ENCODE measurements around the gene UBE3C.

- TF ChIP-seq RAD21 (IDR thresholded peaks at IDR 0.05; ENCODE audit: low read depth) (no peak), EP300 (IDR thresholded peaks at IDR 0.05; ENCODE audit: borderline replicate concordance) (no peak), USF1 (IDR thresholded peaks at IDR 0.05) (no peak), REST (IDR thresholded peaks at IDR 0.05; ENCODE audit: low read depth) (no peak), CEBPB (IDR thresholded peaks at IDR 0.05) (no peak)
Observed at GRCh38 chr7:157177983-157178381, 39.3 kb downstream of the UBE3C start.

Data from Ishikawa (cell line).